ENCODE measurements around the gene TTC39C.
"Not testable (repeated sequence)": the region's sequence is repeated elsewhere in the genome, so short reads cannot be mapped to it uniquely, and the experiment has no call there.

The TTC39C gene

DNA sequence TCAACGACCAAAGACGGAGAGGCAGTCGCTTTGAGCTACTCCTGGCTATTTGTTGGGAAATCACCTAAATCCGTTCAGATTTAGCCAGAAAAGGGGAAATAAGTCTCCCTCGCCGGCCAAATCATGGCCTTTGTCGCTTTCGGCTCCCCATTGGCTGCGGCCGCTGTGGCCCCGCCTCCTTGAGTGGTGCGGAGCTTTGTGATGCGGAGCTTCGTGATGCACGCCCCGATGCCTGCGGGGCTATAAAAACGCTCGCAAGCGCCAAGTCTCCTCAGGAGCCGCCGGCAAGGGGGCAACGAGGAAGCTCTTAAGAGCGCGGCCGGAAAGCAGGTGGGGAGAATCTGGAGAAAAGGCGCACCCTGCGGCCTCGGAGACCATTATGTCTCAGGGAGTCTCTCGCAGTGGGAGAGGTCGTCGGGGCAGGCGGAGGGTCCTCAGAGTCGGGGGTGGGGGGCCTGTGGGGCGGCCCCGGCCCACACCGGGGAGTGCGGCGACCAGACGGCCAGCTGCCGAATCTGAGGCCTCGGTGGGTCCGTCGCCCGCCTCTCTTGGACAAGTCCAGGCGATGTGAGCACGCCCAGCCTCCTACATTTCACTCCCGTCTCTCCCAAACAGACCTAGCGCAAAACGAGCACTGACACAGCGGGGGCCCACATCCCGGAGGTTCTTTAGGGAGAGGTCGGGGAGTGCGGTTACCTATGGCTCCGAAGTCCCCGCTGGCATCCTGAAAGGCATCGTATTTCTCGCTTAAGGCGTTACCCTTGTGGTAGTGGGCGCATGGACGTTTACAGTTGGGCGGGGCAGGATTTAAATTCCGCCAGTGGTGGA is 124.4 kb downstream of the TTC39C start, which contains the start of gene CABYR:
Gene CABYR (plus strand): TSS at position 274 of the 828 bp plus-strand sequence. CDS start 4,053 bp downstream, outside the sequence.
- peak; percentile 44 for DNase-seq

DNA sequence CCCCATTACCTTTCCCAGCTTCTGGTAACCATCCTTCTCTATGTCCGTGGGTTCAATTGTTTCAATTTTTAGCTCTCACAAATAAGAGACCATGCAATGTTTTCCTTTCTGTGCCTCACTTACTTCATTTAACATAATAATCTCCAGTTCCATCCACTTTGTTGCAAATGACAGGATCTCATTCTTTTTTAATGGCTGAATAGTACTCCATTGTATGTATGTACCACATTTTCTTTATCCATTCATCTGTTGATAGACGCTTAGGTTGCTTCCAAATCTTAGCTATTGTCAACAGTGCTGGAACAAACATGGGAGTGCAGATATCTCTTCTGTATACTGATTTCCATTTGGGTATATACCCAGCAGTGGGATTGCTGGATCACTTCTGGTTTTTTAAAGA is 126.1 kb downstream of the TTC39C start:
- no peak for DNase-seq

DNA sequence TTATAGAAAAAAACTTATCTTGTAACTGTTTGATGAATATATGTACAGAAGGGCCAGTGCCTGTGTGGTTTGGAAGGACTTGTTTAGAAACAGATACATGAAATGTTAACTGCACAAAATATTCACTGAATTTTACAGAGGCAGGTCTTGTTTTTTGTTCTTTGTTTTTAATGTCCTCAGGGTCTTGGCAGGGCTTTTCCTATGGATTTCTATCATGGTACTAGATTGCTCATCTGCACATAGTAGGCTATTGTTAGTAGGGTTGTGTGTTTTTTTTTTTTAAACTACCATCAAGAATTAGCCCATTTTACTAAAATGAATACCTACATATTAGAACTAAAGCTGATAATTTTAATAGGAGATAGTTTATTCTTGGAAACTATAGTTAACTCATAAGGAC is 127.8 kb downstream of the TTC39C start:
- DNase-seq: no peak

DNA sequence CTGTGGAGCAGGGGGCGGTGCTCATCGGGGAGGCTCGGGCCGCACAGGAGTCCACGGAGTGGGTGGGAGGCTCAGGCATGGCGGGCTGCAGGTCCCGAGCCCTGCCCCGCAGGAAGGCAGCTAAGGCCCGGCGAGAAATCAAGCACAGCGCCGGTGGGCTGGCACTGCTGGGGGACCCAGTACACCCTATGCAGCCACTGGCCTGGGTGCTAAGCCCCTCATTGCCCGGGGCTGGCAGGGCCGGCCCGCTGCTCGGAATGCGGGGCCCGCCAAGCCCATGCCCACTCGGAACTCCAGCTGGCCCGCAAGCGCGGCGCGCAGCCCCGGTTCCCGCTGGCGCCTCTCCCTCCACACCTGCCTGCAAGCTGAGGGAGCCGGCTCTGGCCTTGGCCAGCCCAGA is 135.0 kb downstream of the TTC39C start:
- not testable (repeated sequence) for DNase-seq

DNA sequence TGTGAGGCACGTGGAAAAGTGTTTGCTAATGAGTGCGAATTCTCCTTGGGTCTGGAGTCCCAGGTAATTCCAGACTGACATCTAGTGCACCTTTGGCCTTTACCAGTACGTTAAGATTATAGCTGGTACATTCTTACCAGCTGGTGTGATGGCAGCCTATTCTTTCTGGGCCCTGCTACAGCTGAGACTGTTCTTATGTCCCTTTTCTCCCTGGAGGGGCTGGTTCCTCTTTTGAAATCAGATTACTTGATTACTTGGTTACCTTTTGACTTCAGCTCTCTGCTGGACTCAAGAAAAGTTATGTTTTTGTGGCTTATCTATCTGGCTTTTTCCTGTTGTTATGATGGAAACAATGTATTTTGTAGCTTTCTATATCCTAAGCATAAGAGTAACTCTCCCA is 138.8 kb downstream of the TTC39C start:
- no peak for DNase-seq

DNA sequence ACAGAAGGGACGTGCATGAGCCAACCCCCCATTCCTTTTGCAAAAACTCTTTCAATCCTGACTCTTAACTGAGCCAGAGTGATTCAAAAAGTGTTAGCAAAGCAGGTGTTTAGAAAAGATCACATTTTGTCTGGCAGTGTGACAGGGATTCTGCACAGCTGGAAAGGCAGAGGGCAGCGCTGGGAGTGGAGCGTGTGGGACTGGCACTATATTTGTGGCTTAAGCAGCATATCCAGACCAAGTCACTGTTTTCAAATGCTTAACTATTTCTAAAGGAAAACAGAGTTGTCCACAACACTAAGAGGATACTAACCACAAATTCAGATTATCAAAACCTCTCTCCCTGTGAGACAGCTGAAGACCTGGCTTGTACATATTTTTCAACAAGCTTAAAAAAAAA is 143.3 kb downstream of the TTC39C start:
- no peak for DNase-seq

DNA sequence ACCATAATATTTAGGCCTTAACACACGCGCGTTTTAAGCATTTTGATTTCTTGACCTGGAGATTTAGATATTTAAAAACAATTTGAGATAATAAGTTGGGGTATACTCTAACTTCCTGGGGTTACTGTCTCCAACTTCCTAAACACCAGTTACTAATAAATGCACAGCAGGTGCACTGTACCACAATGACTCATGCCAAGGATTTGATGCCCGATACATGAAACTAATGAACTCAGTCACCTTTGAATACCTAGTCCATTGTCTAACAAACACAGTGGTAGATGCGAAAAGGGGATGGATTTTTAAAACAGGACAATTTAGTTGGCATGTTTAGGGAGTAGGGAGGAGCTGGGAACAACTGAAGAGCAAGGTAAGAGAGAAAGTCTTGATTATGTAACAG is 145.5 kb downstream of the TTC39C start:
- DNase-seq: no peak

DNA sequence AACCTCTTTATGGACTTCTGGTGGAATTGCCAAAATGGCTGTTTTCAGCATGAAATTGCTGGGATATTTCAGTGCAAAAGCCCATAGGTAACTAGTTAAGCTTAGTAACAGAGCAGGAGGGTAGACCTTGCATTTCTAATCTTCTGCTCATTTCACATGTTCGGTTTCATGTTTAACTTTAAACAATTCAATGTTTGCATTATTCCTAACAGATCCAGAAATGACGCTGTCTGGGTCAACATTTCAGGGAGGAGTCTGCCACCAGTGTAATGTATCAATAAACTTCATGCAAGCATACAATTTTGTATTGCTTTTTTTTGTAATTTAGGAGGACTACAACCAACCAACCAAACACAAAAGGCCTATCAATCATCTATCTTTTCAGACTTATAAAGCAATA is 146.8 kb downstream of the TTC39C start:
- no peak for DNase-seq

DNA sequence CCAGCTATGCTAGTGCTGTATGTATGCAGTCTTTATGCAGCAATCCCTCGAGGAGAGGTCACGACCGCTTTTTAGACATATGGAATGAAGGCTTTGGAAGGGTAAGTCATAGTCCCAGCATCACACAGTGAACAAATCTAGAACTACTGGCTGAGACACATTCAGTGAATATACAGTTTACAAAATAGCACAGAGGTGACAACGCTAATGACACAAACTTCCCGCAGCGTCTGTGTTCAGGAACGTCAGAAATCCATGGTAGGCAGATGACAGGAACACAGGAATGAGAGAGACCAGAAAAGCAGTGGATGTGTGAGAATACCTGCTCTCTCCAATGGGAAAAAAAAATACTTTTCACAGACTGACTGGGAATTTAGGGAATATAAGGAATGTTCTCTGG is 153.9 kb downstream of the TTC39C start:
- no peak for DNase-seq

DNA sequence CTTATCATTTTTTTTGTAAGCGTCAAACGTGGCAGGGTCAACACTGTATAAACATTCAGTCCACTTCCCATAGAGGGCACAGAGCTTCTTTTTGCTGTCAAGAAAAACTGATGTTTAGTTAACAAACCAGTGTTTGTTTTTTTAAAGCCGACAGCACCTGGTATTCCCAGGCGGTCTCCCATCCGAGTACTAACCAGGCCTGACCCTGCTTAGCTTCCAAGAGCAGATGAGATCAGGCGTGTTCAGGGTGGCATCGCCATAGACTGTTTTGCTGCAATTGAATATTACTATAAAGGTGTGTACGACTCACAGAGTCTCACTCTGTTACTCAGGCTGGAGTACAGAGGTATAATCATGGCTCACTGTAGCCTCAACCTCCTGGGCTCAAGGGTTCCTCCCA is 155.8 kb downstream of the TTC39C start:
- DNase-seq: no peak

DNA sequence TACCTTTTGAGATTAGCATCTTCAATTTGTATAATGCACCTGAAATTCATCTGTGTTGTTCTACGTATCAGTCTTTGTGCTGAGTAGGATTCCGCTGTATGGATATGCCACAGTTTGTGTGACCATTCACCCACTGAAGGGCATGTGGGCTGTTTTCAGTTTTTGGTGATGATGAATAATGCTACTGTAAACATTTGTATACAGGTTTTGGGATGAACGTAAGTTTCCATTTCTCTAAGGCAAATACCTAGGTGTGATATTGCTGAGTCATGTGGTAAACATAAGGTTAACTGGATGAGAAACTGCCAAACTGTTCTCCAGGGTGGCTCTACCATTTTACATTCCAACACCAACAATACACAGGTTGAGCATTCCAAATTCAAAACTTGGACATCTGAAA is 159.4 kb downstream of the TTC39C start:
- DNase-seq: no peak

DNA sequence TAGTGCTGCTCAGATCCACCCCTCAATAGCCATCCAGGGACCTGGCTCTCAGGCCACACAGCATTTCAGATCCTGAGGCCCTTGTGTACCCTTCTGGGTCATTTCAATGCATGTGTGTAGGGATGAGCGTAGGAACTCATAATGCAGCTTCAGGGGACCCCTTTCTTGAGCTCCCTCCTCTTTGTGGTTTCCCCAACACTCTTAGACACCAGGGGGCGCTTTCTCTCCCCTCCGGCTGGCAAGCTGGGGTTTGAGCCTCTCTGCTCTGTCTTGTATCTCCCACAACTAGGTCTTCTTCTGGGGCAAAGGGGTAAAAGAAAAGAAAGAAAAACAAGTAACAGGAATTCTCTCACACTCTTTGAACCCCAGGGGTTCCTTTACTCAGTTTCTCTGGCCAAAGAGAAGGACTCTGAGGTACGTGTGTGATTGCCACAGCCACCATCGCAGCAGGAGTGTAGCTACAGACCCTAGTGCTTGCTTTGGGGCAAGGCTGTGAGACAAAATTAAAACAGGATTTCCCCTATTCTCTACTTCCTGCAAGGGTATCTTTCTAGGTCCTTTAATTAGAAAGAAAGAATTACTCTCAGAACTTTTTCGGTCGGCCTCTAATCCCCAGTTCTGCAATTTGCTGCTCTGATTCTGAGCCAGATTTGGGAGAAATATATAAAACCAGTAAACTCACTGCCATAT is 162.3 kb downstream of the TTC39C start:
- DNase-seq: no peak

DNA sequence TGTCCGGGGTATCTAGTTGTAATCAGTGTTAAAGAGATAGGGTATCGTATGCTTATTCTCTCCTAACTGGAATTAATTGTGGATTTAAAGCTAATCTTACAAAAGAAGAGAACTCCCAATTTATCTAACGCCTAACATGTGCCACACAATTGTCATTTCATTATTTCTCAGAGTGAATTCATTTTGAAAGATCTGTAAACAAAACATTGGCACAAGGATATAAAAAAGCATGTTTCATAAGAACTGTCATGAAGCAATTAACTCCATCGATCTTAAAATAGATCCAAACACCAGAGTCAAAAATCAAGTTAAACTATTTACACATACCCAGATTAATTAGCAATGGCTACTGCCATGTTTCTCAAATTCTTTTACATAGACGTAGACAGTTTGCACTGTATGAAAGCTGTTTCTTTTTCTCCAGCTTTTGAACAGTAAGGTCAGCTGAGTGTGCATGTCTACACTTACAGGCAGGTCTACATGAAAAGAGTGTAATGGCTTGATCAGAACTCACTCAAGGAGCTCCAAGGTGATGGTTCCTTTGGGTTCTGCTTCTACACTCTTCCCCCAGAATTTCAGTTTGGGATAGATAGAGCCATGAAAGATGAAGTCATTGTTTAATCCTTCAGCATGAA is 163.1 kb downstream of the TTC39C start:
- DNase-seq: no peak

DNA sequence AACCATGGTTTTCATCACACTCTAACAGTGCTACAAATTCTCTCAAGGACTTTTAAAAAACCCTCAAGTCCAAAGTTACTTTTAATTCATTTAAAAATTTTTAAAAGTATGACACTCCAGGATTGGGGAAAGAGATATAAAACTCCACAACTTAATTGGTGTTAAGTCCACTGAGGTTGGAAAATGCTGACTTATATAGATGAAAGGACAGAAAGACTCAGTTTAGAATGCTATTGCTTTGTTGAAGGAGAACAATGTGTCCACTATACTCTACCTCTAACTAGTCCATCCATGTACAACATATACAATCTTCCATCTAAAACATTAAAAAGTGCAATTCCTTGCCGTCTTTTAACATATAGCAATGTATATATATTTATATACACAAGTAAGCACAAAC is 165.5 kb downstream of the TTC39C start:
- no peak for DNase-seq

DNA sequence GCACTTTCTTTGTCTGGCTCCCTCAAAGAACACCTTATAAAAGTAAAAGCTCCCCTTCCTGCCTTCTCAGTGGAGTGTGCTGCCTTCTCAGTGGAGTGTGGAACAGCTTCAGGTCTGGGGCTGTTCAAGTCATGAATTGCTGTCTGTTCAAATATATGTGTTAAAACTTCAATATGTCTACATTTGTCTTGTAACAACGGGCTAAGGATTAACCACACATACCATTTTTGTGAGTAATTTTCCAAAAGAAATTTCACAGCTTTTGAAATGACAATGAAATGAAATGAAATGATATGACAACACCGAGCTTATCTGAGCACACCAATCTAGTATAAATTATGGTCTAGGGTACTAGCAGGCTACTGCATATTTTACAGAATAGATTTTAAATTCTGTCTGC is 167.3 kb downstream of the TTC39C start:
- no peak for DNase-seq
